H9 (cell line): ENCODE data around the gene FKBP8. TPM values are rescaled to one million over a fixed set of nuclear protein-coding genes. Genes with fewer than 3 reads are reported as not detected.

Source experiments
- DNase-seq: peaks from one replicate; pipeline ENCODE4 v3.0.0-alpha.2; 2017
- H2AFZ ChIP-seq: one replicate; pipeline ENCODE4 v1.6.1; 2013; ENCODE audit warnings: mild to moderate bottlenecking, low read length, control low read depth, moderate library complexity
- H2AK5ac ChIP-seq: 2 replicates; pipeline ENCODE4 v1.6.1; 2013; ENCODE audit warnings: low read length, control low read depth, mixed read lengths; ENCODE audit not compliant: insufficient read length
- H2BK120ac ChIP-seq: one replicate; pipeline ENCODE4 v1.6.1; 2013; ENCODE audit warnings: low read depth, mild to moderate bottlenecking, low read length, control low read depth, inconsistent platforms; ENCODE audit not compliant: poor library complexity, severe bottlenecking
- H2BK12ac ChIP-seq: 2 replicates; pipeline ENCODE4 v1.6.1; 2013; ENCODE audit warnings: low read length, control low read depth, mixed read lengths, low read depth; ENCODE audit not compliant: insufficient read length
- H2BK15ac ChIP-seq: 2 replicates; pipeline ENCODE4 v1.6.1; 2013; ENCODE audit warnings: low read depth, low read length, control low read depth
- H2BK20ac ChIP-seq: one replicate; pipeline ENCODE4 v1.6.1; 2013; ENCODE audit warnings: low read depth, mild to moderate bottlenecking, low read length, control low read depth, inconsistent platforms; ENCODE audit not compliant: poor library complexity, severe bottlenecking
- H2BK5ac ChIP-seq: 2 replicates; pipeline ENCODE4 v1.6.1; 2013; ENCODE audit warnings: low read length, control low read depth, mixed read lengths; ENCODE audit not compliant: insufficient read length
- H3K14ac ChIP-seq: 2 replicates; pipeline ENCODE4 v1.6.1; 2013; ENCODE audit warnings: low read length, control low read depth; ENCODE audit not compliant: insufficient read depth
- H3K18ac ChIP-seq: 2 replicates; pipeline ENCODE4 v1.6.1; 2013; ENCODE audit warnings: low read depth, mild to moderate bottlenecking, mixed read lengths, low read length, control low read depth; ENCODE audit not compliant: insufficient read length
- H3K23ac ChIP-seq: 2 replicates; pipeline ENCODE4 v1.6.1; 2013; ENCODE audit warnings: low read length, control low read depth, mixed read lengths, low read depth; ENCODE audit not compliant: insufficient read length
- H3K23me2 ChIP-seq: 2 replicates; pipeline ENCODE4 v1.6.1; 2013; ENCODE audit warnings: low read depth, mild to moderate bottlenecking, mixed read lengths, low read length, control low read depth; ENCODE audit not compliant: insufficient read length, poor library complexity, severe bottlenecking
- H3K27ac ChIP-seq: 2 replicates; pipeline ENCODE4 v1.5.1; 2013; ENCODE audit warnings: low read length, control low read depth, mixed read lengths, low read depth; ENCODE audit not compliant: insufficient read length
- H3K27me3 ChIP-seq: 2 replicates; pipeline ENCODE4 v1.6.1; 2013; ENCODE audit warnings: low read length, control low read depth, inconsistent platforms; ENCODE audit not compliant: insufficient read depth
- H3K4ac ChIP-seq: 2 replicates; pipeline ENCODE4 v1.6.1; 2013; ENCODE audit warnings: low read depth, mild to moderate bottlenecking, control low read depth, inconsistent platforms, low read length, moderate library complexity
- H3K4me1 ChIP-seq: 2 replicates; pipeline ENCODE4 v1.6.1; 2013; ENCODE audit warnings: low read length, control low read depth, inconsistent platforms; ENCODE audit not compliant: insufficient read depth
- H3K4me2 ChIP-seq: 2 replicates; pipeline ENCODE4 v1.6.1; 2013; ENCODE audit warnings: low read length, control low read depth, mixed read lengths; ENCODE audit not compliant: insufficient read length, insufficient read depth
- H3K56ac ChIP-seq: 2 replicates; pipeline ENCODE4 v1.6.1; 2013; ENCODE audit warnings: low read depth, mild to moderate bottlenecking, mixed read lengths, low read length, control low read depth; ENCODE audit not compliant: insufficient read length
- H3K79me1 ChIP-seq: 2 replicates; pipeline ENCODE4 v1.6.1; 2013; ENCODE audit warnings: low read depth, mild to moderate bottlenecking, moderate library complexity, low read length, control low read depth, inconsistent platforms; ENCODE audit not compliant: insufficient read depth, poor library complexity, severe bottlenecking
- H3K79me2 ChIP-seq: 2 replicates; pipeline ENCODE4 v1.6.1; 2013; ENCODE audit warnings: low read length, control low read depth, inconsistent platforms; ENCODE audit not compliant: insufficient read depth
- H3K9ac ChIP-seq: 2 replicates; pipeline ENCODE4 v1.6.1; 2013; ENCODE audit warnings: low read length, control low read depth, mixed read lengths; ENCODE audit not compliant: insufficient read length; ENCODE audit errors: extremely low read depth
- H3K9me3 ChIP-seq: one replicate; pipeline ENCODE4 v1.6.1; 2013; ENCODE audit warnings: low read depth, low read length, inconsistent platforms; ENCODE audit not compliant: control insufficient read depth
- H3T11ph ChIP-seq: one replicate; pipeline ENCODE4 v1.6.1; 2013; ENCODE audit warnings: mild to moderate bottlenecking, low read length, control low read depth, inconsistent platforms
- H4K20me1 ChIP-seq: one replicate; pipeline ENCODE4 v1.6.1; 2013; ENCODE audit not compliant: control insufficient read depth, insufficient read length, insufficient read depth
- H4K5ac ChIP-seq: 2 replicates; pipeline ENCODE4 v1.6.1; 2013; ENCODE audit warnings: low read depth, mild to moderate bottlenecking, mixed read lengths, low read length, control low read depth; ENCODE audit not compliant: insufficient read length
- H4K8ac ChIP-seq: replicated peaks from 2 replicates; pipeline ENCODE4 v1.6.1; 2013; ENCODE audit warnings: low read length, control low read depth, mixed read lengths, low read depth; ENCODE audit not compliant: insufficient read length
- H4K91ac ChIP-seq: 2 replicates; pipeline ENCODE4 v1.6.1; 2013; ENCODE audit warnings: low read depth, mild to moderate bottlenecking, moderate library complexity, mixed read lengths, low read length, control low read depth; ENCODE audit not compliant: insufficient read length
- H3K27ac Mint-ChIP-seq, 3 experiments: 2 replicates in 2 of 3; 3 replicates in 1 of 3; pipeline ENCODE4 v1.8.0; 2020 to 2021; ENCODE audit warnings: mixed read lengths in 3 of 3, mild to moderate bottlenecking in 1 of 3, moderate library complexity in 1 of 3
- H3K27me3 Mint-ChIP-seq: 2 replicates; pipeline ENCODE4 v1.8.0; 2021; ENCODE audit warnings: low read depth, mild to moderate bottlenecking, moderate library complexity, mixed read lengths
- H3K36me3 Mint-ChIP-seq, 3 experiments: 2 replicates in 2 of 3; 3 replicates in 1 of 3; pipeline ENCODE4 v1.8.0; 2020 to 2021; ENCODE audit warnings: low read depth in 3 of 3, mixed read lengths in 3 of 3; ENCODE audit not compliant: insufficient read depth in 1 of 3
- H3K4me1 Mint-ChIP-seq, 2 experiments: 2 replicates each; pipeline ENCODE4 v1.8.0; 2020; ENCODE audit warnings: mixed read lengths in 2 of 2
- H3K4me3 Mint-ChIP-seq, 2 experiments: 2 replicates in 1 of 2; 3 replicates in 1 of 2; pipeline ENCODE4 v1.8.0; 2020 to 2021; ENCODE audit warnings: mild to moderate bottlenecking in 2 of 2, mixed read lengths in 2 of 2, moderate library complexity in 1 of 2
- H3K9me3 Mint-ChIP-seq, 2 experiments: 2 replicates in 1 of 2; 3 replicates in 1 of 2; pipeline ENCODE4 v1.8.0; 2020; ENCODE audit warnings: mild to moderate bottlenecking in 2 of 2, mixed read lengths in 2 of 2, moderate library complexity in 1 of 2
- CTCF ChIP-seq: fragments of 200-600 bp; sonication (generic); conservative IDR thresholded peaks from 3 replicates; pipeline ENCODE4 v1.8.0; 2021; ENCODE audit warnings: antibody characterized with exemption, mild to moderate bottlenecking
- WGBS: extraction: QIAGEN DNeasy Blood & Tissue Kit; methylation state at CpG from one replicate; pipeline ENCODE4 v1.1.7; 2013; ENCODE audit warnings: missing lambda C conversion rate, low lambda C conversion rate, mixed read lengths; ENCODE audit not compliant: insufficient read length; ENCODE audit errors: extremely low coverage; 5-methylcytosine and 5-hydroxymethylcytosine counted together
- total RNA-seq: library from RNA; stranded (reverse); gene quantifications from 2 replicates; pipeline ENCODE4 v1.2.1, GENCODE V29; 2021

Gene FKBP8
- total RNA-seq, 1 experiment from 2014 or later = 308 TPM

- no peaks in the 10 kb centered on the region for H3K79me2 ChIP-seq
- no peak overlapping the region for H3K14ac ChIP-seq
- H3K4me1 ChIP-seq = peaks cover 8% of the 10 kb centered on the region; the same call in 1 of the 2 replicates
- H3K56ac ChIP-seq = no peak overlapping the region
- H3K18ac ChIP-seq = no peak overlapping the region
- no peaks in the 10 kb centered on the region for H3K9me3 ChIP-seq
- no peak overlapping the region for H3K9ac ChIP-seq
- H4K20me1 ChIP-seq = no peaks in the 10 kb centered on the region
- no peak overlapping the region for H3K4ac ChIP-seq
- no peak overlapping the region for H4K8ac ChIP-seq
- H2BK12ac ChIP-seq = no peak overlapping the region
- peaks cover 45 to 49% of the 10 kb centered on the region in 2 experiments for H3K4me1 Mint-ChIP-seq
- no peak overlapping the region for H3T11ph ChIP-seq
- WGBS = no CpG with 5 or more reads among the region's 22 CpGs
- peak overlapping the region in 1 of 2 experiments; percentile 65; a peak in 2 of 5 replicates for H3K4me3 Mint-ChIP-seq
- H2BK20ac ChIP-seq = no peak overlapping the region
- H3K9me3 Mint-ChIP-seq = no peaks in the 10 kb centered on the region; a peak in 1 of 5 replicates
- TF ChIP-seq CTCF = no peak
- no peak overlapping the region for H3K23ac ChIP-seq
- H3K4me2 ChIP-seq = no peak overlapping the region
- H4K91ac ChIP-seq = no peak overlapping the region
- no peak for DNase-seq
- H2BK5ac ChIP-seq = no peak overlapping the region
- H2BK120ac ChIP-seq = no peak overlapping the region
- no peak overlapping the region for H3K27ac Mint-ChIP-seq
- no peak overlapping the region for H2AFZ ChIP-seq
- H3K27me3 ChIP-seq = no peaks in the 10 kb centered on the region
- H3K27ac ChIP-seq = no peak overlapping the region
- peaks cover 11% of the 10 kb centered on the region for H3K27me3 Mint-ChIP-seq
- no peak overlapping the region for H2BK15ac ChIP-seq
- H2AK5ac ChIP-seq = no peak overlapping the region
- peaks cover 28% of the 10 kb centered on the region for H3K23me2 ChIP-seq
- H4K5ac ChIP-seq = no peak overlapping the region
- peaks cover 3 to 16% (median 5%) of the 10 kb centered on the region in 3 experiments; a peak in 5 of 7 replicates for H3K36me3 Mint-ChIP-seq
- H3K79me1 ChIP-seq = no peaks in the 10 kb centered on the region
Measured at GRCh38 chr19:18591735-18592385, 48.5 kb upstream of the FKBP8 start.
